GM12892 (cell line): ENCODE results near the gene ARHGAP32.

ENCODE experiments used
- POLR2A ChIP-seq: IDR thresholded peaks from 2 replicates; pipeline ENCODE4 v1.6.1; 2011; ENCODE audit warnings: low read depth, low read length, control low read depth
- POLR2AphosphoS5 ChIP-seq: IDR thresholded peaks from 2 replicates; pipeline ENCODE4 v1.6.1; 2011; ENCODE audit warnings: low read depth, low read length, control low read depth

- TF ChIP-seq POLR2A: no peak
- TF ChIP-seq POLR2AphosphoS5: no peak
These were observed 276.0 kb downstream of the ARHGAP32 start for GRCh38 chr11:128916037-128916572.
